HG02763 (cell line): ENCODE data around the gene CTTNBP2.

Experiments used
- ATAC-seq: cut with Tn5 transposase; IDR thresholded peaks from one replicate; pipeline ENCODE4 v1.9.1; 2021; ENCODE audit warnings: mild to moderate bottlenecking, moderate library complexity; ENCODE audit not compliant: unreplicated experiment

The CTTNBP2 gene

GRCh38 chr7:117690147-117690546, 183.1 kb downstream of the CTTNBP2 start:
- no peak for ATAC-seq

- no peak for ATAC-seq
Measured at GRCh38 chr7:117689406-117689805, 183.8 kb downstream of the CTTNBP2 start.

GRCh38 chr7:117688126-117688525, 185.1 kb downstream of the CTTNBP2 start:
- no peak for ATAC-seq

GRCh38 chr7:117686311-117686935, 186.8 kb downstream of the CTTNBP2 start:
- ATAC-seq = no peak

GRCh38 chr7:117685795-117686194, 187.4 kb downstream of the CTTNBP2 start:
- no peak for ATAC-seq

DNA sequence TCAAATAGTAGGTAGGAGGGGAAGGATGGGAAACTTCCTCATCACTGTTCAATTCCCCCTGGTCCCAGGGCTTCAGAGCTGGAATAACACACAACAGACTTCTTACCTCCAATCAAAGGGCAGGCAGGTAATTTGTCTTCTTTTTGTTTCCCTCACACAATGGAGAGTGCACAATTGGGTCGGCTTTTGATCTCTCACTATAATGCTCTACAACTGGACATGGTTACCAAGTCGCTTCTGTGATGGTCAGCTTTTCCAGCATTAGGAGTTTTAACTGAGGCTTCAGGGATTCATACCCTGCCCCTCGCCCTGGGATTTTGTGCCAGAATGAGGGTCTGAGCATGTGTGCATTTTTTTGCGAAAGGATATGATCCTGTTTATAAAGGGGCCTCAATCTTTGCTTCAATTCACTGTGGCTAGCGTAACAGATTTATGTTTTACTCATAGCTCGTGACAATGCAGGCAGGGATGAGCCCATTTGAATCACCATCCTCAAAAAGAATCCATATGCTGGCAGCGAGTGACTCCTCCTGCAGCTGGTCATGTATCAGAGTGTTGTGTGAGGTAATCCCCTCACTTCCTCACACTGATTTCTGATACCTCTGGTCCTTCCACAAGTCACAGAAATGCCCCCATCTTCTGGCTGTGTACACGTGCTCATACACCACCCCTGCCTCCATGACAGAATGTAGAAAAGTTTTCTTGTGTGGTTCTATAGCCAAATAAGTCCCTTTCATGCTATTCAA, 189.6 kb downstream of the CTTNBP2 start:
- ATAC-seq = no peak

DNA sequence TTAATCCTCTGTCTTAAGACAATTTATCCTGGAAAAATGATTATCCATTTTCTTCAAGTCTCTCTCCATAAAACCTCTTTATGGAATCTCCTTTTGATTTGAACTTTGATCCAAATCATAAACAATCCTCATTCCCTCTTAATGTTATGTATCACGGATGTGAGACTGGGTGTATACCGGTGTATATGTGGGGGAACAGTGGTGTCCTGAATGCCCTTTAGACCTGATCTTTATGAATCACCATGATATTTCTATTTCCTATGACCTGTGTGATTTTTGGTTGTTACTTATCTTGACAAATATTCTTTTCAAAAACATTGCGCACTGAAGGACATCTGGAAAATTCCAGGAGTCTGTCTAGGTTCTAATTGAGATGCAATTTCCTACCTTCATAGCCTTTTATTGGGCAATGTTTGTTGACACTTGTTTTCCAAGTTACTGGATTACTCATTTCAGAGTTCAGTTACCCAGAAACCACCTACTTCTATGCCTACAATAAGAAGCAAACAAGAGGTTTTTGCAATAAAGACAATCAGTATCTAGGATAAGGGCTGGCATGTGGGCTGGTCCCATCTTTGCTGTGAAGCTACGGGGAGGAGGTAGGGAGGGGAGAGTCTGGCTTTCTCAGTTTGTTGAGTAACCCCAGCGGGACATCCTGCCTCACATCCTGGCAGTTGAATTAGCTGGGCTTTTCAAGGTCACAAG, 190.4 kb downstream of the CTTNBP2 start:
- no peak for ATAC-seq

DNA sequence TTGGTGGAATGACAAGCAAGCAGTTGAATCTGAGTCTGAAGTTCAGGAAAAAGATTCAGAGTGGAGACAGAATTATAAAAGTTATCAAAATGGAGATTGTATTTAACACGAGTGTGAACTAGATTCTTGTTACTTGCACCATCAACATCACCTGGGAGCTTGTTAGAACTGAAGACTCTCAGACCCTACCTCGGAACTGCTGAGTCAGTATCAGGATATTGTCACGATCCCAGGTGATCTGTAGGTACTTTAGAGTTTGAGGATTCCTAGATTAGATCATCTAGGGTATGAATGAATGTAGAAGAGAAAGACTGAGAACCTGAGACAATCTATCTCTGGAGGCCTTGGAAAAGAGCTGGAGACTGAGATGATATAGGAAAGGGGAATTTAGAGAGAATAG, 194.1 kb downstream of the CTTNBP2 start:
- no peak for ATAC-seq

GRCh38 chr7:117675497-117676435, 197.5 kb downstream of the CTTNBP2 start:
- ATAC-seq = no peak

DNA sequence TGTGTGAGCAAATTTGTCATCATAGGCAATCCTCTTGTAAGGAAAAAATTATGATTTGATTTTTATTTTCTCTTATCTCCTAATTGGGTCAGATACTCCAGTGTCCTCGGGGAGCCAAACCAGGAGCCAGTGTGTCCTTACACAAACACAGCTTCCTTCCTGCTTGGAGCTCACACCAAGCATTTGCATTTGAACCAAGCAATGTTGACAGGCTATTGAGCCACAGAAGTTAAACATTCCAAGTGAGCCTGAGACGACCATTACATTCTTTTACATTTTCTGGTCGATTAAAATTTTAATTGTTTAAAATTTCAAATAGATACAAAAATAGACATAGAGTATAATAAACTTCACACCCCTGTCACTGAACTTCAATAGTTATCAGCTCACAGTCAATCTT, 198.6 kb downstream of the CTTNBP2 start:
- ATAC-seq = no peak

GRCh38 chr7:117673839-117674238, 199.4 kb downstream of the CTTNBP2 start:
- no peak for ATAC-seq

DNA sequence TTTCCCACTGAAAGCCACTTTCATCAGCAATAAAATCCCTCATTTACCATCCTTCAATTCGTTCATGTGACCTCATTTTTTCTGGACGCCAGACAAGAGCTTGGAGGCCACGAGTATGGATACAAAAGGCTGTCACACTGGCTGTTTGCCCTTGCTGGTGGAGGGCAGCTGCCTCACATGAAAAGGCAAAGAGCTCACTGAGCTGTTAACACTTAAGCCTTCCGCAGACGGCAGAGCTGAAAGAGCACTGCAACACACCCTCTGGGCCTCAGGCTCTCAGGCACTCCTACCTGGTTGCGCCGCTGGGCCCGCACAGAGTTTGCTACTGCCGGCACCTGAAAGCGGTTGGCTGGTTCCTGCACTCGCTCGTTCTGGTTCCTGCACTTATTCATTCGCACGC, 199.9 kb downstream of the CTTNBP2 start:
- no peak for ATAC-seq

GRCh38 chr7:117672453-117672852, 200.8 kb downstream of the CTTNBP2 start:
- no peak for ATAC-seq

DNA sequence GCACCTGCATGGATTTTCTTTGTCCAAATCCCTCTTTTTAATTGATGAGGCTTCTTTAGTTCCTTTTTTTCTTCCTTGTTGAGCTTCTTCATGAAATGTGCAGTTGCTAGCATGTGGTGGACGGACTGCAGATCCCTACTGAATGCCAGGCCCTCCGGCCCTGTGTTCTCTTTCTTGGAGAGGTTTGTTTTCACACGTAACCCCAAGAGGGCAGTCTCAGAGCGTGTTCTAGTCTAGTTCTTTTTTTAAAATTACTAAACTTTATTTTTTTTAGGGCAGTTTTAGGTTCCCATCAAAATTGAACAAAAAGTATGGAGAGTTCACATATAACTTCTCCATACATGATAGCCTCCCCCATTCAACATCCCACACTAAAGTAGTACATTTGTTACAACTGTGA, 203.4 kb downstream of the CTTNBP2 start:
- no peak for ATAC-seq

GRCh38 chr7:117667456-117667855, 205.8 kb downstream of the CTTNBP2 start:
- ATAC-seq = no peak

GRCh38 chr7:117666689-117667088, 206.6 kb downstream of the CTTNBP2 start:
- no peak for ATAC-seq

- ATAC-seq = no peak
Measured at GRCh38 chr7:117666031-117666430, 207.2 kb downstream of the CTTNBP2 start.

- ATAC-seq = no peak
Measured at GRCh38 chr7:117665368-117665767, 207.9 kb downstream of the CTTNBP2 start.

- no peak for ATAC-seq
Measured at GRCh38 chr7:117664047-117664446, 209.2 kb downstream of the CTTNBP2 start.

GRCh38 chr7:117661328-117661727, 211.9 kb downstream of the CTTNBP2 start:
- ATAC-seq = no peak
